ENCODE results near the gene CHD1L. TPM values are rescaled to one million over a fixed set of nuclear protein-coding genes. Genes with fewer than 3 reads are reported as not detected.

The CHD1L gene
- total and polyA plus RNA-seq, 2 donors (not counting 3 experiments of a cell fraction or from before 2014, with no cell fraction given): 12.3 to 33.8 TPM

DNA sequence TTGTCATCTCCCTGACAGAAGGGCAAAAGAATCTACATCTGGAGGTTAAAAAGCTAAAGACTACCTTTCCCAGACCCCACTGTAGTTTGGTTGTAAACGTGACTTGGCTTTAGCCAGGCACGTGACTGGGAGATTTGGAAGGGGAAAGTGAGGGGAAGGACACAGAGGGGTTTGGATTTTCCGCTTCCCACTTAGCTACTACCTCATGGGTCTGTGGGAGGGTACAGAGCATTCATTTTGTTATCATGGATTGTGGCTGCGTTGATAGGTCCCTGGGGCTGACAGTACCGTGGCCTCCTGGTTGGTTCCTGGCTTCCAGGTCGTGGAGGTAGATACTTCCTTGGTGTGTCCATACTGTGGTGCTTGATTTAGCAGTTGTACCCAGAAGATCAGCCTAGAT lies 2.6 kb downstream of the CHD1L start:
- no peak for DNase-seq (ENCODE audit: low read depth, low spot score)
- Histone ChIP-seq H3K36me3 (ENCODE audit: control insufficient read depth in 2 of 2, extremely low read depth in 1 of 2, insufficient read depth in 2 of 2, low read length in 2 of 2) (no peaks in the 10 kb centered on the region), H4K20me1 (replicated peaks; ENCODE audit: control insufficient read depth, extremely low read depth, insufficient read depth, low read length) (no peaks in the 10 kb centered on the region), H3K9me3 (replicated peaks; ENCODE audit: control insufficient read depth, insufficient read depth, low read length) (no peaks in the 10 kb centered on the region), H3K9me1 (replicated peaks; ENCODE audit: control insufficient read depth, extremely low read depth, insufficient read depth, low read length) (no peaks in the 10 kb centered on the region), H3K79me2 (ENCODE audit: control insufficient read depth, insufficient read depth, low read length) (peaks cover 65% of the 10 kb centered on the region), H3K27ac (ENCODE audit: insufficient read depth, low read depth, low read length) (no peak overlapping the region), H3K27me3 (ENCODE audit: control insufficient read depth in 2 of 2, insufficient read depth in 2 of 2, low read length in 2 of 2) (no peaks in the 10 kb centered on the region), H3K4me2 (ENCODE audit: insufficient read depth, low read length) (no peak overlapping the region), H2AFZ (ENCODE audit: low read depth, low read length) (no peak overlapping the region), H3K4me3 (replicated peaks in 1 of 3; ENCODE audit: insufficient read depth in 1 of 3, low read depth in 1 of 3, low read length in 3 of 3) (no peak overlapping the region), H3K4me1 (ENCODE audit: control insufficient read depth, extremely low read depth, insufficient read depth, low read length) (peaks cover 11% of the 10 kb centered on the region), H3K9ac (replicated peaks; ENCODE audit: extremely low read depth, insufficient read depth, low read length) (no peak overlapping the region)
- dilution Hi-C loops (cut with MboI; ENCODE audit: extremely low pct_ligation_motif_present, low sequenced_read_pairs): no loop called here
- TF ChIP-seq POLR2AphosphoS5 (IDR thresholded peaks at IDR 0.05; ENCODE audit: insufficient read depth, low read depth, low read length): no peak
- TF ChIP-seq GATA2 (IDR thresholded peaks at IDR 0.05; ENCODE audit: insufficient read depth, insufficient read length, low read depth, low read length): no peak
- TF ChIP-seq, protein P1, sequence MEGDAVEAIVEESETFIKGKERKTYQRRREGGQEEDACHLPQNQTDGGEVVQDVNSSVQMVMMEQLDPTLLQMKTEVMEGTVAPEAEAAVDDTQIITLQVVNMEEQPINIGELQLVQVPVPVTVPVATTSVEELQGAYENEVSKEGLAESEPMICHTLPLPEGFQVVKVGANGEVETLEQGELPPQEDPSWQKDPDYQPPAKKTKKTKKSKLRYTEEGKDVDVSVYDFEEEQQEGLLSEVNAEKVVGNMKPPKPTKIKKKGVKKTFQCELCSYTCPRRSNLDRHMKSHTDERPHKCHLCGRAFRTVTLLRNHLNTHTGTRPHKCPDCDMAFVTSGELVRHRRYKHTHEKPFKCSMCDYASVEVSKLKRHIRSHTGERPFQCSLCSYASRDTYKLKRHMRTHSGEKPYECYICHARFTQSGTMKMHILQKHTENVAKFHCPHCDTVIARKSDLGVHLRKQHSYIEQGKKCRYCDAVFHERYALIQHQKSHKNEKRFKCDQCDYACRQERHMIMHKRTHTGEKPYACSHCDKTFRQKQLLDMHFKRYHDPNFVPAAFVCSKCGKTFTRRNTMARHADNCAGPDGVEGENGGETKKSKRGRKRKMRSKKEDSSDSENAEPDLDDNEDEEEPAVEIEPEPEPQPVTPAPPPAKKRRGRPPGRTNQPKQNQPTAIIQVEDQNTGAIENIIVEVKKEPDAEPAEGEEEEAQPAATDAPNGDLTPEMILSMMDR (IDR thresholded peaks at IDR 0.05; ENCODE audit: extremely low read depth in 1 of 2, insufficient read depth in 1 of 2, low read depth in 1 of 2, low read length in 2 of 2): no peak
- TF ChIP-seq EZH2 (IDR thresholded peaks at IDR 0.05; ENCODE audit: borderline replicate concordance, low read depth, low read length, severe bottlenecking): no peak
- no peak for TF ChIP-seq FOS (IDR thresholded peaks at IDR 0.05; ENCODE audit: borderline replicate concordance, insufficient read depth, low read length)
- no peak for TF ChIP-seq JUN (IDR thresholded peaks at IDR 0.05; ENCODE audit: borderline replicate concordance, insufficient read depth, insufficient read length, low read depth)
- TF ChIP-seq POLR2A (IDR thresholded peaks at IDR 0.05; ENCODE audit: low read depth, low read length): no peak
- no peak for TF ChIP-seq MYC (IDR thresholded peaks at IDR 0.05; ENCODE audit: low read depth, low read length)
- TF ChIP-seq, protein P2, sequence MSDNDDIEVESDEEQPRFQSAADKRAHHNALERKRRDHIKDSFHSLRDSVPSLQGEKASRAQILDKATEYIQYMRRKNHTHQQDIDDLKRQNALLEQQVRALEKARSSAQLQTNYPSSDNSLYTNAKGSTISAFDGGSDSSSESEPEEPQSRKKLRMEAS (IDR thresholded peaks at IDR 0.05; ENCODE audit: insufficient read depth, insufficient read length): no peak
- intact Hi-C loops (cut with micrococcal nuclease): no loop called here
- no peak for FAIRE-seq
- no TSS peak for BruUV-seq (replicated peaks)
- ChIA-PET CTCF (no interaction called here), POLR2A (no interaction called here)

Data from endothelial cell of umbilical vein (primary cell).